ENCODE measurements around the gene HCFC2. TPM values are rescaled to one million over a fixed set of nuclear protein-coding genes. Genes with fewer than 3 reads are reported as not detected.

Gene HCFC2
- total and polyA plus RNA-seq, 2 of the 4 experiments (the other 2 are of a cell fraction): 12.0 to 34.2 TPM

DNA sequence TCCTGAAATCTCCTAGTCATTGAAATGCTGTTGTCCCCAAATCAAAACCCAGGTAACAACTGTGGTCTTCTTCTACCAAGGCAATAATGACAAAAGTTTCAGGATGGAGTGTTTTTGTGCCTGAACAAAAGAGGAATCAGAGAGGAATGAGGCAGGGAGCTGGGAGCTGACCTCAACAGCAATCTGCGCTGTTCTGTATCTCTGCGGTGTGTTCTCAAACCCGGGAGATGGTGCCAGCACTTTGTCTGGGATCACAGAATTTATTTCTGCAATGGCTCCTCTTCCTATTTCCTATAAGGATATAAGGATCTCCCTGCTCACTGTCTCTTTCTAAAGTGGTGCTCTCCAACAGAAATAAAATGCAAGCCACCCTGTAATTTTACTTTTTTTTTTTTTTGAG lies 13.9 kb upstream of the HCFC2 start:
- peaks cover 10% of the 10 kb centered on the region for H3K4me1 ChIP-seq (ENCODE audit: control insufficient read depth, insufficient read depth, low read length)
- H2AK9ac ChIP-seq (replicated peaks; ENCODE audit: low read depth, low read length, poor library complexity): no peak overlapping the region
- H2BK20ac ChIP-seq (ENCODE audit: low read depth, low read length): peak overlapping the region; percentile 86
- TF ChIP-seq, protein P1, sequence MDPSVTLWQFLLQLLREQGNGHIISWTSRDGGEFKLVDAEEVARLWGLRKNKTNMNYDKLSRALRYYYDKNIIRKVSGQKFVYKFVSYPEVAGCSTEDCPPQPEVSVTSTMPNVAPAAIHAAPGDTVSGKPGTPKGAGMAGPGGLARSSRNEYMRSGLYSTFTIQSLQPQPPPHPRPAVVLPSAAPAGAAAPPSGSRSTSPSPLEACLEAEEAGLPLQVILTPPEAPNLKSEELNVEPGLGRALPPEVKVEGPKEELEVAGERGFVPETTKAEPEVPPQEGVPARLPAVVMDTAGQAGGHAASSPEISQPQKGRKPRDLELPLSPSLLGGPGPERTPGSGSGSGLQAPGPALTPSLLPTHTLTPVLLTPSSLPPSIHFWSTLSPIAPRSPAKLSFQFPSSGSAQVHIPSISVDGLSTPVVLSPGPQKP (IDR thresholded peaks at IDR 0.05; ENCODE audit: borderline replicate concordance, low read depth, low read length): no peak
- no peak for TF ChIP-seq CHD1 (IDR thresholded peaks at IDR 0.05; ENCODE audit: low read depth, low read length)
- no peak for TF ChIP-seq SMC3 (IDR thresholded peaks at IDR 0.05; ENCODE audit: low read depth, low read length)
- TF ChIP-seq, protein P2, sequence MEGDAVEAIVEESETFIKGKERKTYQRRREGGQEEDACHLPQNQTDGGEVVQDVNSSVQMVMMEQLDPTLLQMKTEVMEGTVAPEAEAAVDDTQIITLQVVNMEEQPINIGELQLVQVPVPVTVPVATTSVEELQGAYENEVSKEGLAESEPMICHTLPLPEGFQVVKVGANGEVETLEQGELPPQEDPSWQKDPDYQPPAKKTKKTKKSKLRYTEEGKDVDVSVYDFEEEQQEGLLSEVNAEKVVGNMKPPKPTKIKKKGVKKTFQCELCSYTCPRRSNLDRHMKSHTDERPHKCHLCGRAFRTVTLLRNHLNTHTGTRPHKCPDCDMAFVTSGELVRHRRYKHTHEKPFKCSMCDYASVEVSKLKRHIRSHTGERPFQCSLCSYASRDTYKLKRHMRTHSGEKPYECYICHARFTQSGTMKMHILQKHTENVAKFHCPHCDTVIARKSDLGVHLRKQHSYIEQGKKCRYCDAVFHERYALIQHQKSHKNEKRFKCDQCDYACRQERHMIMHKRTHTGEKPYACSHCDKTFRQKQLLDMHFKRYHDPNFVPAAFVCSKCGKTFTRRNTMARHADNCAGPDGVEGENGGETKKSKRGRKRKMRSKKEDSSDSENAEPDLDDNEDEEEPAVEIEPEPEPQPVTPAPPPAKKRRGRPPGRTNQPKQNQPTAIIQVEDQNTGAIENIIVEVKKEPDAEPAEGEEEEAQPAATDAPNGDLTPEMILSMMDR (conservative IDR thresholded peaks at IDR 0.05; ENCODE audit: low read depth, low read length): no peak
- TF ChIP-seq RAD21 (IDR thresholded peaks at IDR 0.05; ENCODE audit: low read length): no peak
- no peak for TF ChIP-seq POLR2A (IDR thresholded peaks at IDR 0.05; ENCODE audit: low read depth, low read length)
- no peak for TF ChIP-seq CEBPB (IDR thresholded peaks at IDR 0.05; ENCODE audit: low read depth, low read length)
- TF ChIP-seq MAZ (IDR thresholded peaks at IDR 0.05; ENCODE audit: borderline replicate concordance, low read depth, low read length): no peak
- no peak for TF ChIP-seq MAFK (IDR thresholded peaks at IDR 0.05; ENCODE audit: low read depth, low read length)
- H3K14ac ChIP-seq (replicated peaks; ENCODE audit: low read depth, low read length): peak overlapping the region; percentile 94
- no TSS peak for BruUV-seq (replicated peaks)
- H3K9ac ChIP-seq (ENCODE audit: low read depth, low read length): peak overlapping the region; percentile 75
- H3K79me1 ChIP-seq (ENCODE audit: low read depth in 1 of 2, low read length in 2 of 2): peaks cover 15 to 21% of the 10 kb centered on the region in 2 experiments
- no CpG with 5 or more reads among the region's 3 CpGs for WGBS, 2 experiments (ENCODE audit: extremely low coverage in 2 of 2, insufficient read length in 1 of 2)
- H4K20me1 ChIP-seq (ENCODE audit: insufficient read depth, low read length): 0 out of 2 replicates have a peak, but pooled peaks cover 3% of the 10 kb centered on the region
- peak overlapping the region; percentile 81; the same call in 1 of the 2 replicates for H4K91ac ChIP-seq (ENCODE audit: insufficient read depth, low read depth, low read length)
- peak overlapping the region; percentile 89 for H4K5ac ChIP-seq (ENCODE audit: low read depth, low read length)
- peak overlapping the region; percentile 56; the same call in 1 of the 2 replicates for H2AK5ac ChIP-seq (ENCODE audit: low read depth, low read length)
- H3K18ac ChIP-seq (ENCODE audit: low read depth, low read length): peak overlapping the region; percentile 87
- H3K23ac ChIP-seq (ENCODE audit: low read depth, low read length): peak overlapping the region; percentile 95
- H2AFZ ChIP-seq (replicated peaks; ENCODE audit: low read length, poor library complexity): peak overlapping the region; percentile 89
- dilution Hi-C loops (cut with HindIII; ENCODE audit: low sequenced_read_pairs, unreplicated experiment) (no loop called here), intact Hi-C loops (cut with micrococcal nuclease) (loop anchor here (10.0 kb wide), 1 partner anchor 134 kb away; no protein-coding TSS in a partner anchor), in situ Hi-C loops (cut with MboI; ENCODE audit: low sequenced_read_pairs) (no loop called here)
- peak overlapping the region; percentile 94 for H2BK5ac ChIP-seq (ENCODE audit: low read depth, low read length, poor library complexity, severe bottlenecking)
- peak; percentile 6; the same call in 1 of the 2 replicates for ATAC-seq (ENCODE audit: low read depth)
- peaks cover 5% of the 10 kb centered on the region; the same call in 1 of the 2 replicates for H3K9me1 ChIP-seq (ENCODE audit: insufficient read depth, low read length)
- ChIA-PET CTCF (interaction anchor here (0.6 kb wide), 1 partner anchor 165 kb away, joined by 3 read pairs; the partner anchor contains the start of gene TXNRD1), POLR2A (ENCODE audit: unreplicated experiment) (no interaction called here)
- peak overlapping the region; percentile 75 for H2BK120ac ChIP-seq (ENCODE audit: low read depth, low read length)
- H3K4me2 ChIP-seq (ENCODE audit: low read depth, low read length): peak overlapping the region; percentile 92
- peak overlapping the region; percentile 62 for H3K4ac ChIP-seq (ENCODE audit: low read depth, low read length)
- peak overlapping the region; percentile 95 for H3K27ac ChIP-seq (ENCODE audit: insufficient read depth, low read length)
- no peaks in the 10 kb centered on the region for H3K9me3 ChIP-seq (ENCODE audit: control insufficient read depth, insufficient read depth, low read length)
- peak overlapping the region; percentile 94 for H3K56ac ChIP-seq (ENCODE audit: extremely low read depth, insufficient read depth, low read length)
- H3K4me3 ChIP-seq (ENCODE audit: insufficient read depth, low read depth, low read length): peak overlapping the region; percentile 47
- H3K27me3 ChIP-seq (ENCODE audit: control insufficient read depth, insufficient read depth, low read length): no peaks in the 10 kb centered on the region
- peak overlapping the region; percentile 65 to 68 for H4K8ac ChIP-seq (ENCODE audit: low read depth in 2 of 2, low read length in 2 of 2)
- peak overlapping the region; percentile 61; the same call in 2 of the 3 replicates for H2BK15ac ChIP-seq (ENCODE audit: low read depth, low read length)
- H3K36me3 ChIP-seq (ENCODE audit: control insufficient read depth, insufficient read depth, low read length): 0 out of 2 replicates have a peak, but pooled peaks cover 2% of the 10 kb centered on the region
- DNase-seq: no peak

Data from IMR-90 (cell line).